A549 (cell line): ENCODE measurements around the gene ASMT. TPM values are rescaled to one million over a fixed set of nuclear protein-coding genes. Genes with fewer than 3 reads are reported as not detected.

ENCODE experiments used
- ATAC-seq, 2 experiments: fragments of 200-7000 bp in 1 of 2; fragments of >200 bp in 1 of 2; cut with Nextera tagmentation in 1 of 2; cut with Tn5 transposase in 1 of 2; 3 replicates each; pipeline versions ENCODE4 v1.8.0 to v1.9.1; 2018 to 2020; ENCODE audit warnings: mild to moderate bottlenecking in 1 of 2, moderate library complexity in 1 of 2
- CTCF ChIA-PET: fragments of 300-600 bp; sonication (Branson Sonifier 250); formaldehyde crosslinking; extraction: SDS; loops from one replicate; lab custom pipeline; 2021; ENCODE audit warnings: antibody characterized with exemption, inconsistent platforms; lab: Yijun Ruan, JAX
- POLR2A ChIA-PET: fragments of 350-600 bp; formaldehyde crosslinking; extraction: SDS; loops from one replicate; lab custom pipeline; 2021; ENCODE audit warnings: antibody characterized with exemption, inconsistent platforms; lab: Yijun Ruan, JAX
- DNase-seq, 2 experiments: peaks; one replicate each; pipeline versions ENCODE4 v3.0.0 to v3.0.0-alpha.2; 2011 to 2016; ENCODE audit warnings: low read depth in 1 of 2, low spot score in 1 of 2
- FAIRE-seq: peaks from 2 replicates; lab custom pipeline; 2011; peaks lifted over from hg19 to GRCh38; lab: Jason Lieb, UNC
- H3K27ac ChIP-seq, 2 experiments: fragments of >200 bp; sonication (Bioruptor Twin); formaldehyde crosslinking; 3 replicates each; pipeline ENCODE4 v1.5.1; 2016 to 2017
- H3K4me1 ChIP-seq: fragments of >200 bp; sonication (Bioruptor Twin); formaldehyde crosslinking; 3 replicates; pipeline ENCODE4 v1.6.1; 2016
- H3K4me2 ChIP-seq: fragments of >200 bp; sonication (Bioruptor Twin); formaldehyde crosslinking; 3 replicates; pipeline ENCODE4 v1.6.1; 2016
- H3K4me3 ChIP-seq: fragments of >200 bp; sonication (Bioruptor Twin); formaldehyde crosslinking; 3 replicates; pipeline ENCODE4 v1.5.1; 2016
- H3K9me3 ChIP-seq: fragments of >200 bp; sonication (Bioruptor Twin); formaldehyde crosslinking; 3 replicates; pipeline ENCODE4 v1.6.1; 2016
- CBX2 ChIP-seq: fragments of 200-600 bp; sonication (generic); IDR thresholded peaks from 2 replicates; pipeline ENCODE4 v1.6.1; 2016; ENCODE audit warnings: low read depth, mild to moderate bottlenecking, borderline replicate concordance
- CBX8 ChIP-seq: fragments of 200-600 bp; sonication (generic); IDR thresholded peaks from 2 replicates; pipeline ENCODE4 v1.6.1; 2016
- FOSB ChIP-seq: fragments of 250-450 bp; sonication (Bioruptor Pico); IDR thresholded peaks from 2 replicates; pipeline ENCODE4 v1.5.0; 2020; ENCODE audit warnings: mild to moderate bottlenecking, moderate library complexity
- HEYL ChIP-seq: fragments of 250-450 bp; sonication (Bioruptor Pico); IDR thresholded peaks from 2 replicates; pipeline ENCODE4 v1.8.0; 2021; ENCODE audit warnings: mild to moderate bottlenecking, moderate library complexity
- HMGXB4 ChIP-seq: fragments of 250-450 bp; sonication (Bioruptor Pico); IDR thresholded peaks from 2 replicates; pipeline ENCODE4 v1.5.0; 2021; ENCODE audit warnings: mild to moderate bottlenecking, moderate library complexity, borderline replicate concordance
- HOXB13 ChIP-seq: fragments of 250-450 bp; sonication (Bioruptor Pico); IDR thresholded peaks from 2 replicates; pipeline ENCODE4 v1.5.0; 2020; ENCODE audit warnings: low read depth, mild to moderate bottlenecking, moderate library complexity
- HOXB5 ChIP-seq: fragments of 250-450 bp; sonication (Bioruptor Pico); IDR thresholded peaks from 2 replicates; pipeline ENCODE4 v1.5.0; 2020; ENCODE audit warnings: mild to moderate bottlenecking, moderate library complexity
- JUN ChIP-seq, 2 experiments: fragments of >200 bp; sonication (Bioruptor Twin); formaldehyde crosslinking; IDR thresholded peaks; 2 replicates in 1 of 2; 3 replicates in 1 of 2; pipeline ENCODE4 v1.6.1; 2016 to 2017
- MAZ ChIP-seq: fragments of 150-350 bp; IDR thresholded peaks from 2 replicates; pipeline ENCODE4 v1.6.1; 2014; ENCODE audit warnings: antibody characterized with exemption, low read depth, low read length, borderline replicate concordance
- MYC ChIP-seq: IDR thresholded peaks from 2 replicates; pipeline ENCODE4 v1.6.1; 2012; ENCODE audit warnings: mild to moderate bottlenecking, inconsistent platforms, low read length, improper control_type of control experiment, borderline replicate concordance
- NFE2L2 ChIP-seq: fragments of 150-350 bp; conservative IDR thresholded peaks from 2 replicates; pipeline ENCODE4 v1.6.1; 2014; ENCODE audit warnings: low read length
- NPAS2 ChIP-seq: fragments of 250-450 bp; sonication (Bioruptor Pico); IDR thresholded peaks from 2 replicates; pipeline ENCODE4 v1.8.0; 2022; ENCODE audit warnings: mild to moderate bottlenecking, moderate library complexity, borderline replicate concordance
- NR3C1 ChIP-seq: fragments of >200 bp; sonication (Bioruptor Twin); formaldehyde crosslinking; IDR thresholded peaks from 3 replicates; pipeline ENCODE4 v1.6.1; 2017
- POLR2AphosphoS2 ChIP-seq: conservative IDR thresholded peaks from 2 replicates; pipeline ENCODE4 v1.6.1; 2012; ENCODE audit warnings: low read length, improper control_type of control experiment, inconsistent platforms
- RCOR1 ChIP-seq: fragments of 150-350 bp; IDR thresholded peaks from 2 replicates; pipeline ENCODE4 v1.6.1; 2014; ENCODE audit warnings: antibody characterized with exemption, low read length, low read depth
- TFCP2L1 ChIP-seq: fragments of 250-450 bp; sonication (Bioruptor Pico); IDR thresholded peaks from 2 replicates; pipeline ENCODE4 v1.5.0; 2021; ENCODE audit warnings: mild to moderate bottlenecking
- TP53 ChIP-seq: fragments of 250-450 bp; sonication (Bioruptor Pico); IDR thresholded peaks from 2 replicates; pipeline ENCODE4 v1.5.0; 2021; ENCODE audit warnings: mild to moderate bottlenecking, moderate library complexity
- ZC3H11A ChIP-seq: fragments of 450-650 bp; IDR thresholded peaks from 2 replicates; pipeline ENCODE4 v1.6.1; 2014; ENCODE audit warnings: antibody characterized with exemption, mild to moderate bottlenecking
- ZNF302 ChIP-seq: fragments of 250-450 bp; sonication (Bioruptor Pico); IDR thresholded peaks from 2 replicates; pipeline ENCODE4 v1.9.0; 2021; ENCODE audit warnings: inconsistent platforms, mild to moderate bottlenecking, moderate library complexity
- WGBS: methylation state at CpG from one replicate; pipeline ENCODE4 v1.1.6; 2017; ENCODE audit errors: missing lambda C conversion rate; 5-methylcytosine and 5-hydroxymethylcytosine counted together
- polyA plus RNA-seq, 4 experiments: library from polyadenylated mRNA; depleted of rRNA in 3 of 4; stranded (reverse); fragments of >200 nt; fragmentation: RNase III in 1 of 4; extraction: RNeasy Plus Mini Kit Qiagen cat#74134 plus additional on column Dnase treatment in 1 of 4; gene quantifications; 2 replicates in 3 of 4; 3 replicates in 1 of 4; pipeline ENCODE4 v1.2.3, GENCODE V29; 2011 to 2017
- TF ChIP-seq, protein P1 (sequence below): fragments of 250-450 bp; sonication (Bioruptor Pico); IDR thresholded peaks from 2 replicates; pipeline ENCODE4 v1.5.0; 2020; ENCODE audit warnings: low read depth, mild to moderate bottlenecking, moderate library complexity
- TF ChIP-seq, protein P2 (sequence below): IDR thresholded peaks from 2 replicates; pipeline ENCODE4 v1.6.1; 2012

The ASMT gene
- polyA plus RNA-seq, 2 of the 4 experiments (the other 2 are of a cell fraction), result 0.12 to 0.16 TPM

- POLR2A ChIA-PET, result no interaction called here
Measured at GRCh38 chrX:1587161-1587560, 27.7 kb upstream of the ASMT start.

GRCh38 chrX:1589356-1590130 is 25.3 kb upstream of the ASMT start:
- FAIRE-seq (no peak), ATAC-seq (no peak), DNase-seq (no peak)
- Histone ChIP-seq H3K9me3 (no peaks in the 10 kb centered on the region), H3K4me1 (peaks cover 13% of the 10 kb centered on the region; the same call in 2 of the 3 replicates), H3K27ac (no peak overlapping the region), H3K4me3 (no peak overlapping the region), H3K4me2 (no peak overlapping the region)
- POLR2A ChIA-PET, result no interaction called here
- CTCF ChIA-PET, result no interaction called here
- TF ChIP-seq MAZ (no peak), ZNF302 (no peak), MYC (no peak), HOXB5 (CRISPR knock-in tag) (no peak), RCOR1 (no peak), HMGXB4 (no peak), NR3C1 (no peak), FOSB (CRISPR knock-in tag) (no peak), TFCP2L1 (CRISPR knock-in tag) (no peak), CBX2 (no peak), NPAS2 (CRISPR knock-in tag) (no peak), JUN (IDR thresholded peaks at IDR 0.05) (no peak)
- TF ChIP-seq, protein P1, sequence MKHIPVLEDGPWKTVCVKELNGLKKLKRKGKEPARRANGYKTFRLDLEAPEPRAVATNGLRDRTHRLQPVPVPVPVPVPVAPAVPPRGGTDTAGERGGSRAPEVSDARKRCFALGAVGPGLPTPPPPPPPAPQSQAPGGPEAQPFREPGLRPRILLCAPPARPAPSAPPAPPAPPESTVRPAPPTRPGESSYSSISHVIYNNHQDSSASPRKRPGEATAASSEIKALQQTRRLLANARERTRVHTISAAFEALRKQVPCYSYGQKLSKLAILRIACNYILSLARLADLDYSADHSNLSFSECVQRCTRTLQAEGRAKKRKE (CRISPR knock-in tag), result no peak
- TF ChIP-seq, protein P2, sequence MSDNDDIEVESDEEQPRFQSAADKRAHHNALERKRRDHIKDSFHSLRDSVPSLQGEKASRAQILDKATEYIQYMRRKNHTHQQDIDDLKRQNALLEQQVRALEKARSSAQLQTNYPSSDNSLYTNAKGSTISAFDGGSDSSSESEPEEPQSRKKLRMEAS, result no peak
- WGBS, result 85% methylated on average over 12 of the region's 12 CpGs

More at GRCh38 chrX:1587161-1587560, 27.7 kb upstream of the ASMT start:
- no peak overlapping the region for H3K4me3 ChIP-seq
- H3K9me3 ChIP-seq, result no peaks in the 10 kb centered on the region
- peak overlapping the region; percentile 32; the same call in 2 of the 3 replicates for H3K4me2 ChIP-seq
- TF ChIP-seq HOXB13 (no peak), CBX8 (no peak), ZC3H11A (no peak), HMGXB4 (no peak), POLR2AphosphoS2 (no peak), NFE2L2 (no peak), MAZ (no peak), TFCP2L1 (CRISPR knock-in tag) (no peak), TP53 (CRISPR knock-in tag) (no peak), HEYL (CRISPR knock-in tag) (no peak)
- ATAC-seq, result no peak
- CTCF ChIA-PET, result no interaction called here
- DNase-seq, result no peak
- peaks cover 16% of the 10 kb centered on the region; the same call in 2 of the 3 replicates for H3K4me1 ChIP-seq
- WGBS, result 12% methylated on average over 5 of the region's 5 CpGs
- FAIRE-seq, result no peak
- peak overlapping the region in 1 of 2 experiments; percentile 64; a peak in 3 of 6 replicates for H3K27ac ChIP-seq
